GM12873 (cell line): ENCODE results near the gene GP9.
A peak's percentile ranks its signal among the peaks of the same experiment; 100 is the strongest.

Experiments
- CTCF ChIP-seq: IDR thresholded peaks from 2 replicates; pipeline ENCODE4 v1.5.1; 2012; ENCODE audit warnings: low read depth, mild to moderate bottlenecking, moderate library complexity, low read length, control low read depth; ENCODE audit not compliant: insufficient read depth; ENCODE audit errors: missing control alignments

Gene GP9

GRCh38 chr3:129060276-129061022, at the start of gene GP9:
Gene GP9 (plus strand): TSS chr3:129060779. CDS start chr3:129061740, 961 bp downstream.
- no peak for TF ChIP-seq CTCF

GRCh38 chr3:129013491-129013891, 47.1 kb upstream of the GP9 start:
- TF ChIP-seq CTCF, result no peak

GRCh38 chr3:129014148-129014547, 46.4 kb upstream of the GP9 start:
- no peak for TF ChIP-seq CTCF

DNA sequence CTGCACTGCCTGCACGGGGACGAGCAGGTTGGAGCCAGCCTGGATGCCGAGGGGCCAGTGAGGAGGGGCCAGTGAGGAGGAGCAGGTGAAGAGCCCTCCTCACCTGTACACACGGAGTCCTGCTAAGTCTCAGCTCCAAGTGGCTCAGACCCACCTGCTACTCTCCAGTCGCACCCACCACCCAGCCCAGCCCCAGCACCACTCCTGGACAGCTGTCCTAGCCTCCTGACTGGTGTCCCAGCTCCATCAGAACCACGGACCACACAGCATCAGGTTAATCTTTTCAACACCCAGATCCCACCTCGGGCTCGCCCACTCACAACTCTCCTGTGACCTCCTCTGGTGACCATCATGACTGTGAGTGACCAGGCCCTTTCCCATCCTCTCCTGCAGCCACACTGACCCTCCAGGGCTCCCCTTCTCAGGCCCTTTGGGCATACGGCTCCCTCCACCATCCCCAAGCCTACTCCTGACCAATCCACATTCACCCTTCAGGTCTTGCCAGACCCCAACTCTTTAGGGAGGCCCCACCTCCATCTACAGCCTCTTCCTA, 45.7 kb upstream of the GP9 start:
- TF ChIP-seq CTCF, result no peak

GRCh38 chr3:129015388-129016105, 45.0 kb upstream of the GP9 start:
- no peak for TF ChIP-seq CTCF

GRCh38 chr3:129016356-129016719, 44.2 kb upstream of the GP9 start:
- TF ChIP-seq CTCF, result peak; percentile 23

DNA sequence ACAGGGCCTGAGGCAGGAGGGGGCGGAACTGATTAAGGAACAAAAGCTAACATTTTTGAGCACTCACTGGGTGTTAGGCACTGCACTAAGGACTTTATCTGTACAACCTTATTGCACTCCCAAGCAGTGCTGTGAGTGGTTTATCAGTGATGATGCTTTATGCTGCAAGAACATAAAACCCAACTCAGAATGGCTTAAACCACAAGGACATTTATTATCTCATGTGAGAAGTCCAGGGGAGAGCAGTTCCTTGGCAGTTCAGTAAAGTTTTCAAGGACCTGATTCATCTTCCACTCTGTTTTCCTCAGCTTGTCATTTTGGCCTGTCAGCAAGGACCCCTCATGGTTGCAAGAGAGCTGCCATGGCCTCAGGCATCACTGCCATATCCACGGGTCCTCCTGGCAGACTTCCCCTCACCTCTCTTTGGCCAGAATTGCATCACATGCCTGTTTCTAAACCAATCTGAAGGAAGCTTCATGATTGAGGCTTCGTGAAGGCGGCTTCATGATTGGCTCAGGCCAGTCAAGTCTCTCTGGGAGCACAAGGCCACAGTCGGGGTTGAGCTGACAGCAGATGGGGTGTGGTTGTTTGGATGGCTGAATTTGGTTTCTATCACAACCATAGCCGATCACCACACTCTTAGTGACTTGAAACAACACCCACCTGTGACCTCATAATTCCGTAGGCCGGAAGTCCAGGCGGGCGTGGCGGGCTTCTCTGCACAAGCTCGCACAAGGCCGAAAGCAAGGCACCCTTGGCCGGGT, 43.7 kb upstream of the GP9 start:
- no peak for TF ChIP-seq CTCF
